Upper lobe of left lung (tissue), 4 donors: ENCODE data around the gene PAK6.

Source experiments
- EP300 ChIP-seq, 4 donors: sonication (generic); formaldehyde crosslinking; IDR thresholded peaks; one replicate each; pipeline ENCODE4 v1.5.1; 2017; ENCODE audit warnings: antibody characterized with exemption in 4 of 4, control low read depth in 2 of 4
- POLR2A ChIP-seq, 4 donors: fragments of 450-650 bp; IDR thresholded peaks; one replicate each; pipeline ENCODE4 v1.5.1; 2016 to 2017; ENCODE audit warnings: antibody characterized with exemption in 4 of 4, mild to moderate bottlenecking in 2 of 4
- POLR2AphosphoS5 ChIP-seq, 2 donors: sonication (generic); formaldehyde crosslinking; IDR thresholded peaks; one replicate each; pipeline ENCODE4 v1.5.1; 2017; ENCODE audit warnings: antibody characterized with exemption in 2 of 2
- TF ChIP-seq, protein P1 (sequence below), 6 experiments: fragments of 450-650 bp in 4 of 6; fragments of 200-600 bp in 2 of 6; sonication (generic) in 2 of 6; IDR thresholded peaks; one replicate each; pipeline ENCODE4 v1.5.1; 2016 to 2019; ENCODE audit warnings: antibody characterized with exemption in 6 of 6

DNA sequence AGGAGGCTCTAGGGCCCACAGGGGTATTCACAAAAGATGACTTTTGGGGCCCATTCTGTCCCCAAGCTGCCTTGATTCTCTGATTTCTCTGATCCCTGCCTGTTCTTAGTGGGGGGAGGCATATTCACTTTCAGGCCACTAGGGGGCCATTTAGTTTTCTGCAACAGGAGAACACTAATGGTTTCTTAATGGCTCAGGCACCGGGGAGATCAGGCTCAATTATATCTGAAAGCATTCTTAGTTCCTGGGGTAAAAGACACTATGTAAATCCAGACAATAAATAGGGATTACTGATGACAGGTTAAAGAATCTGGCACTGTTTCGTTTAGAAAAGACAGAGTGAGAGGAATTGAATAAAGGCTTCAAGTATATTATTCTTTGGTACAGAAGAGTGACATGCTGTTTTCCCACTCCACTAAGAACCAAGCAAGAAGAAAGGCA is 82.1 kb downstream of the PAK6 start:
- TF ChIP-seq, protein P1, sequence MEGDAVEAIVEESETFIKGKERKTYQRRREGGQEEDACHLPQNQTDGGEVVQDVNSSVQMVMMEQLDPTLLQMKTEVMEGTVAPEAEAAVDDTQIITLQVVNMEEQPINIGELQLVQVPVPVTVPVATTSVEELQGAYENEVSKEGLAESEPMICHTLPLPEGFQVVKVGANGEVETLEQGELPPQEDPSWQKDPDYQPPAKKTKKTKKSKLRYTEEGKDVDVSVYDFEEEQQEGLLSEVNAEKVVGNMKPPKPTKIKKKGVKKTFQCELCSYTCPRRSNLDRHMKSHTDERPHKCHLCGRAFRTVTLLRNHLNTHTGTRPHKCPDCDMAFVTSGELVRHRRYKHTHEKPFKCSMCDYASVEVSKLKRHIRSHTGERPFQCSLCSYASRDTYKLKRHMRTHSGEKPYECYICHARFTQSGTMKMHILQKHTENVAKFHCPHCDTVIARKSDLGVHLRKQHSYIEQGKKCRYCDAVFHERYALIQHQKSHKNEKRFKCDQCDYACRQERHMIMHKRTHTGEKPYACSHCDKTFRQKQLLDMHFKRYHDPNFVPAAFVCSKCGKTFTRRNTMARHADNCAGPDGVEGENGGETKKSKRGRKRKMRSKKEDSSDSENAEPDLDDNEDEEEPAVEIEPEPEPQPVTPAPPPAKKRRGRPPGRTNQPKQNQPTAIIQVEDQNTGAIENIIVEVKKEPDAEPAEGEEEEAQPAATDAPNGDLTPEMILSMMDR (IDR thresholded peaks at IDR 0.05), result peak; percentile 65 to 91 (median 84)
- TF ChIP-seq EP300 (IDR thresholded peaks at IDR 0.05), result no peak
- TF ChIP-seq POLR2A (IDR thresholded peaks at IDR 0.05), result no peak
- no peak for TF ChIP-seq POLR2AphosphoS5 (IDR thresholded peaks at IDR 0.05)
